CD8-positive, alpha-beta memory T cell (primary cell): Measurements from ENCODE around the gene CYP17A1. TPM values are rescaled to one million over a fixed set of nuclear protein-coding genes. Genes with fewer than 3 reads are reported as not detected.
"Not testable (repeated sequence)": the region's sequence is repeated elsewhere in the genome, so short reads cannot be mapped to it uniquely, and the experiment has no call there.

Experiments
- CTCF ChIA-PET: fragments of 350-600 bp; sonication (Branson Sonifier 250); formaldehyde crosslinking; loops from one replicate; lab custom pipeline; 2021; ENCODE audit warnings: antibody characterized with exemption; lab: Charles Lee
- POLR2A ChIA-PET: fragments of 350-600 bp; sonication (Branson Sonifier 250); formaldehyde crosslinking; loops from one replicate; lab custom pipeline; 2021; ENCODE audit warnings: antibody characterized with exemption; lab: Charles Lee
- DNase-seq, 5 donors: peaks; one replicate each; pipeline versions ENCODE4 v3.0.0 to v3.0.0-alpha.2; 2020 to 2022; ENCODE audit warnings: mixed read lengths in 1 of 5
- H3K27ac ChIP-seq: one replicate; pipeline ENCODE4 v1.7.0; 2013; ENCODE audit warnings: low read depth, mild to moderate bottlenecking, low read length, moderate library complexity
- H3K27me3 ChIP-seq: 2 replicates; pipeline ENCODE4 v1.7.0; 2013; ENCODE audit warnings: low read length, mild to moderate bottlenecking; ENCODE audit not compliant: insufficient read depth, poor library complexity, severe bottlenecking
- H3K36me3 ChIP-seq: 2 replicates; pipeline ENCODE4 v1.7.0; 2013; ENCODE audit warnings: mild to moderate bottlenecking, low read length, moderate library complexity; ENCODE audit not compliant: insufficient read depth
- H3K4me1 ChIP-seq: 2 replicates; pipeline ENCODE4 v1.7.0; 2013; ENCODE audit warnings: mild to moderate bottlenecking, low read length, moderate library complexity; ENCODE audit not compliant: insufficient read depth
- H3K4me3 ChIP-seq: 2 replicates; pipeline ENCODE4 v1.7.0; 2013; ENCODE audit warnings: mild to moderate bottlenecking, low read length
- H3K9me3 ChIP-seq: 2 replicates; pipeline ENCODE4 v1.7.0; 2013; ENCODE audit warnings: mild to moderate bottlenecking, low read length
- H3K27ac Mint-ChIP-seq, 8 donors: one replicate each; pipeline ENCODE4 v1.8.0; 2020 to 2021; ENCODE audit warnings: mixed read lengths in 8 of 8, mild to moderate bottlenecking in 6 of 8, inconsistent platforms in 3 of 8, moderate library complexity in 3 of 8
- H3K27me3 Mint-ChIP-seq, 2 donors: one replicate each; pipeline ENCODE4 v1.8.0; 2020 to 2021; ENCODE audit warnings: mixed read lengths in 2 of 2, mild to moderate bottlenecking in 1 of 2, moderate library complexity in 1 of 2
- H3K36me3 Mint-ChIP-seq, 3 donors: one replicate each; pipeline ENCODE4 v1.8.0; 2020 to 2021; ENCODE audit warnings: mixed read lengths in 3 of 3, inconsistent platforms in 1 of 3, mild to moderate bottlenecking in 1 of 3
- H3K4me1 Mint-ChIP-seq, 3 donors: one replicate each; pipeline ENCODE4 v1.8.0; 2020 to 2021; ENCODE audit warnings: mixed read lengths in 3 of 3, inconsistent platforms in 1 of 3, mild to moderate bottlenecking in 1 of 3
- H3K4me3 Mint-ChIP-seq, 7 donors: one replicate each; pipeline ENCODE4 v1.8.0; 2020 to 2021; ENCODE audit warnings: mixed read lengths in 7 of 7, mild to moderate bottlenecking in 6 of 7, moderate library complexity in 4 of 7, inconsistent platforms in 2 of 7
- H3K9me3 Mint-ChIP-seq, 5 donors: one replicate each; pipeline ENCODE4 v1.8.0; 2020 to 2022; ENCODE audit warnings: mixed read lengths in 5 of 5, mild to moderate bottlenecking in 3 of 5, moderate library complexity in 2 of 5, inconsistent platforms in 1 of 5
- polyA plus RNA-seq: library from polyadenylated mRNA; unstranded; fragments of 300-500 nt; fragmentation: Illumina TruSeq; gene quantifications from one replicate; pipeline ENCODE4 v1.2.3, GENCODE V29; 2021
- total RNA-seq, 2 experiments: library from RNA; stranded (reverse); gene quantifications; one replicate each; pipeline ENCODE4 v1.2.3, GENCODE V29; 2021

The CYP17A1 gene
- total and polyA plus RNA-seq, 3 experiments from 2014 or later, result 0.13 TPM; not detected in 2

DNA sequence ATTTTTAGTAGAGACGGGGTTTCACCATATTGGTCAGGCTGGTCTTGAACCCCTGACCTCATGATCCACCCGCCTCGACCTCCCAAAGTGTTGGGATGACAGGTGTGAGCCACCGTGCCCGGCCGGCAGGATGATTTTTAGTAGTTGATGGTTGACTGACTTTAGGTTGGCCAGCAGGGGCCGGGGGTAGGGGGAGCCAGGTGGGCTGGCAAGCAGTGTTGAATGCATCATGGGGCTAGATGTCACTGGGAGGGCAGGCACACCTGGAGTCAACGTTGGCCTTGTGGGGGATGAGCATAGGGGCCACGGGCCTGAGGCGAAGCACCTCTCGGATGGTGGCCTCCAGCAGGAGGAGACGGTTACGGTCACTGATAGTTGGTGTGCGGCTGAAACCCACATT is 5.0 kb downstream of the CYP17A1 start:
- H3K4me3 ChIP-seq, result no peak overlapping the region
- H3K36me3 Mint-ChIP-seq, result no peaks in the 10 kb centered on the region
- ChIA-PET CTCF (no interaction called here), POLR2A (no interaction called here)
- no peaks in the 10 kb centered on the region for H3K36me3 ChIP-seq
- H3K4me1 ChIP-seq, result no peaks in the 10 kb centered on the region
- H3K27me3 Mint-ChIP-seq, result peaks cover 4 to 6% of the 10 kb centered on the region in 2 donors
- H3K4me1 Mint-ChIP-seq, result no peaks in the 10 kb centered on the region
- no peaks in the 10 kb centered on the region for H3K9me3 ChIP-seq
- no peak for DNase-seq
- no peaks in the 10 kb centered on the region for H3K9me3 Mint-ChIP-seq
- H3K27ac ChIP-seq, result no peak overlapping the region
- peak overlapping the region in 1 of 8 donors; percentile 29 for H3K27ac Mint-ChIP-seq
- H3K4me3 Mint-ChIP-seq, result no peak overlapping the region
- H3K27me3 ChIP-seq, result no peaks in the 10 kb centered on the region

- Histone ChIP-seq H3K4me1 (no peaks in the 10 kb centered on the region), H3K9me3 (no peaks in the 10 kb centered on the region), H3K27ac (no peak overlapping the region), H3K36me3 (no peaks in the 10 kb centered on the region), H3K27me3 (no peaks in the 10 kb centered on the region), H3K4me3 (no peak overlapping the region)
- no peak for DNase-seq
- Mint-ChIP-seq H3K4me3 (no peak overlapping the region), H3K27me3 (peaks cover 5 to 6% of the 10 kb centered on the region in 2 donors), H3K36me3 (no peaks in the 10 kb centered on the region), H3K9me3 (no peaks in the 10 kb centered on the region), H3K4me1 (no peaks in the 10 kb centered on the region), H3K27ac (no peak overlapping the region)
- POLR2A ChIA-PET, result no interaction called here
- CTCF ChIA-PET, result no interaction called here
These were observed 5.7 kb downstream of the CYP17A1 start for GRCh38 chr10:102831322-102832071.

DNA sequence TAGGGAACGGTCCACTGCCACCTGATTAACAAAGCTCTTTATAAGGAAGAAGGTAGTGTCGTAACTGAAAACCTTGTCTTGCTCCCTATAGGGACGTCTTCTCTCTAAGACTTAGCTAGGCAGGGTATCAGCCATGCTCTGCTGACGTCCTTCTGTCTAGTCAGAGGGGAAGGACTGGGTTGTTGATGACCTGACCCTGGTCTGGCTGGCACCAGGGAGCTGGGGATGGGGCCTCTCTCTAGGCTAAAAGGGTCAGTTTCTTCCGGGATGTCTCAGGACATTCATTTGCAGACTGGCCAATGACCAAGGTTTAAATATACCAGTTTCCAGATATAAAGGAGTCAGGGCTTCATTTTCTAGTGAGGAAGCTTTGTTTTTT is 9.6 kb downstream of the CYP17A1 start:
- POLR2A ChIA-PET, result no interaction called here

DNA sequence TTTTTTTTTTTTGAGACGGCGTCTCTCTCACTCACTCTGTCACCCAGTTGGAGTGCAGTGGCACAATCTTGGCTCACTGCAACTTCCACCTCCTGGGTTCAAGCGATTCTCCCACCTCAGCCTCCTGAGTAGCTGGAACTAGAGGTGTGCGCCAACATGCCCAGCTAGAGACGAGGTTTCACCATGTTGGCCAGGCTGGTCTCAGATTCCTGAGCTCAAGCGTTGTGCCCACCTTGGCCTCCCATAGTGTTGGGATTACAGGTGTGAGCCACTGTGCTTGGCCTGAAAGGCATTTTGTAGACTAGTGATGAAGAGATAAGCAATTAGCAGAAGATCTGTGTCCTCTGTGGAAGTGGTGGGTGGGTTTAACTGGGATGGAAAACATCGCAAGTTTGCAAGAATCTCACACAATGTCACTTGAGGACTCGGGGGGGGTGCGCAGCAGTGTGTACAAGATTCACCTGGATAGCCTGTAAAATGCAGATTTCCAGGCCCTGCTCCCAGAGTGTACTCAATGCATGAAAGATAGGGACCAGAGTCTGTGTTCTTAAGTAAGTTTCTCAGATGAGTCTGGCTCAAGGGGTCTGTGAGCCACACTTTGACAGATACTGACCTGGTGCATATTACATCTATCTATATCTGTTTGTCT is 10.9 kb downstream of the CYP17A1 start:
- Histone ChIP-seq H3K27ac (no peak overlapping the region), H3K4me3 (no peak overlapping the region), H3K27me3 (no peaks in the 10 kb centered on the region), H3K4me1 (no peaks in the 10 kb centered on the region), H3K9me3 (no peaks in the 10 kb centered on the region), H3K36me3 (no peaks in the 10 kb centered on the region)
- Mint-ChIP-seq H3K27me3 (peaks cover 4 to 6% of the 10 kb centered on the region in 2 donors), H3K4me1 (no peaks in the 10 kb centered on the region), H3K36me3 (no peaks in the 10 kb centered on the region), H3K27ac (no peak overlapping the region), H3K4me3 (no peak overlapping the region), H3K9me3 (no peaks in the 10 kb centered on the region)
- DNase-seq, result no peak
- ChIA-PET CTCF (interaction anchor here (0.6 kb wide), 1 partner anchor 17 kb away, joined by 3 read pairs; no protein-coding TSS in a partner anchor), POLR2A (no interaction called here)

More for the DNA sequence above, 9.6 kb downstream of the CYP17A1 start:
- no peak overlapping the region for H3K4me3 ChIP-seq
- Mint-ChIP-seq H3K36me3 (no peaks in the 10 kb centered on the region), H3K9me3 (no peaks in the 10 kb centered on the region), H3K27ac (no peak overlapping the region), H3K4me3 (no peak overlapping the region), H3K27me3 (peaks cover 4 to 6% of the 10 kb centered on the region in 2 donors), H3K4me1 (no peaks in the 10 kb centered on the region)
- H3K27ac ChIP-seq, result no peak overlapping the region
- H3K27me3 ChIP-seq, result no peaks in the 10 kb centered on the region
- no peaks in the 10 kb centered on the region for H3K36me3 ChIP-seq
- H3K4me1 ChIP-seq, result no peaks in the 10 kb centered on the region
- CTCF ChIA-PET, result no interaction called here
- no peak for DNase-seq
- H3K9me3 ChIP-seq, result no peaks in the 10 kb centered on the region

DNA sequence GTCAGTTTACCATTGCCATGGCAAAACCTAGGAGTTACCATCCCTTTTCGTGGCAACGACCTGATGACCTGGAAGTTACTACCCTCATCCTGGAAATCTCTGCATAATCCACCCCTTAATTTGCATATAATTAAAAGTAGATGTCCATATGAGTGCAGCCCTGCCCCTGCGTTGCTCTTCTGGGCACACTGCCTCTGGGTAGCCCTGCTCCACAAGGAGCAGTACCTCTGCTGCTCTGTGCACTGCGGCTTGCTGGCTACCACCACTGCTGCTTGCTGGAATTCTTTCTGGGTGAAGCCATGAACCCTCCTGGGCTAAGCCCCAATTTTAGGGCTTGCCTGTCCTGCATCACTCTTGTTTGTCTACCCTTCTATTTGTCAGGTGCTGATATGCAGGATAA is 12.5 kb downstream of the CYP17A1 start:
- H3K27me3 ChIP-seq, result no peaks in the 10 kb centered on the region
- no peak overlapping the region for H3K4me3 Mint-ChIP-seq
- no peak overlapping the region for H3K4me3 ChIP-seq
- H3K27me3 Mint-ChIP-seq, result peaks cover 2 to 4% of the 10 kb centered on the region in 2 donors
- ChIA-PET POLR2A (no interaction called here), CTCF (no interaction called here)
- H3K4me1 ChIP-seq, result no peaks in the 10 kb centered on the region
- H3K27ac ChIP-seq, result no peak overlapping the region
- no peaks in the 10 kb centered on the region for H3K9me3 Mint-ChIP-seq
- H3K36me3 Mint-ChIP-seq, result no peaks in the 10 kb centered on the region
- DNase-seq, result no peak
- no peaks in the 10 kb centered on the region for H3K4me1 Mint-ChIP-seq
- no peaks in the 10 kb centered on the region for H3K36me3 ChIP-seq
- no peaks in the 10 kb centered on the region for H3K9me3 ChIP-seq
- H3K27ac Mint-ChIP-seq, result no peak overlapping the region

DNA sequence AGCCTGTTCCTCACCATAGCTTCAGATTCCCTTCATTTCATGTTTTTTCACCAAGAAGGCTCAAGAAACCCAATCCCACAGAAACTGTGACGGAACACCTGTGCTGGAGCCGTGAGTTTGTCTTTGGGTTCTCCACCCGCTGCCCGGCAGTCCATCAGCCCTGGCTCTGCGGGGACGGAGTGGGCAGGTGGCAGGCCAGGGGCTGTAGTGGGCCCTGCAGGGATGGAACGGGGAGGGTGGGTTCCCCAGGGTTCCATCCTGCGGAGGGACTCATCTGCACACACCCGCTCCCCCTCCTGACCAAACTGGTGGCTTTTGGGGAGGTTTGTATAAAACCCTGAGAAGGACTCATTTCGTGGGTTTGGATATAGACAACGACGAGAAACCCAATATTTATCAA is 15.0 kb downstream of the CYP17A1 start:
- no peak for DNase-seq
- POLR2A ChIA-PET, result no interaction called here
- H3K4me1 Mint-ChIP-seq, result no peaks in the 10 kb centered on the region
- no peaks in the 10 kb centered on the region for H3K27me3 ChIP-seq
- H3K36me3 ChIP-seq, result no peaks in the 10 kb centered on the region
- peak overlapping the region in 1 of 8 donors; percentile 43 for H3K27ac Mint-ChIP-seq
- H3K9me3 ChIP-seq, result no peaks in the 10 kb centered on the region
- H3K9me3 Mint-ChIP-seq, result no peaks in the 10 kb centered on the region
- CTCF ChIA-PET, result interaction anchor here (2.2 kb wide), 1 partner anchor 13 kb away, joined by 6 read pairs; no protein-coding TSS in a partner anchor
- H3K36me3 Mint-ChIP-seq, result no peaks in the 10 kb centered on the region
- no peaks in the 10 kb centered on the region for H3K4me1 ChIP-seq
- H3K27me3 Mint-ChIP-seq, result peaks cover 0 to 4% of the 10 kb centered on the region in 2 donors
- H3K27ac ChIP-seq, result no peak overlapping the region
- no peak overlapping the region for H3K4me3 Mint-ChIP-seq
- H3K4me3 ChIP-seq, result no peak overlapping the region

- H3K4me1 ChIP-seq, H3K27me3 ChIP-seq, DNase-seq, POLR2A ChIA-PET, H3K27ac ChIP-seq, H3K9me3 ChIP-seq, H3K4me3 ChIP-seq, H3K27me3 Mint-ChIP-seq, H3K36me3 ChIP-seq, H3K9me3 Mint-ChIP-seq, H3K4me3 Mint-ChIP-seq, H3K4me1 Mint-ChIP-seq: not testable (repeated sequence)
- Mint-ChIP-seq H3K27ac (peak overlapping the region in 1 of 8 donors; percentile 29), H3K36me3 (peaks cover 0 to 11% (median 4%) of the 10 kb centered on the region in 3 donors)
- CTCF ChIA-PET, result interaction anchor here (2.2 kb wide), 1 partner anchor 15 kb away, joined by 6 read pairs; no protein-coding TSS in a partner anchor
These were observed 17.2 kb downstream of the CYP17A1 start for GRCh38 chr10:102820008-102820407.

DNA sequence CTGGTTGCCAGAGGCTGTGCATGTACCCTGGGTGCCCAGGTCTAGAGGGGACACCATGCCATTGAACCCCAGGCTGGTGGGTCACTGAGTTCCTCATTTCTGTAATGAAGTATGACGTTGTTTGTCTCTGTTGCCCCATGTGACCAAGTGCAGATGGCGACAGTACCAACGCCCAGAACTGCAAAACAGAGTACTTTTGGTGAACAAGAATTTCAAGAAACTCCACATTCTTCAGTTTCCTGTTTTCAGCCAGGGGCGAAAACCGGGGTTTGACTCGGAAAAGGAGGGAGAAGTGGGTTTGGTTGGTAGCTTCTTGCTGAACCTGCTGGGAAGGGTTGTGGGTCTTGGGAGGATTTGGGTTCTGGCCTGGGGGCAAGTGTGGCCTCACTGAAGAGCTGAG is 18.2 kb downstream of the CYP17A1 start:
- Histone ChIP-seq H3K4me1 (no peaks in the 10 kb centered on the region), H3K36me3 (no peaks in the 10 kb centered on the region), H3K9me3 (no peaks in the 10 kb centered on the region), H3K27me3 (no peaks in the 10 kb centered on the region), H3K27ac (no peak overlapping the region), H3K4me3 (no peak overlapping the region)
- H3K4me3 Mint-ChIP-seq, result no peak overlapping the region
- ChIA-PET CTCF (no interaction called here), POLR2A (no interaction called here)
- no peak overlapping the region for H3K27ac Mint-ChIP-seq
- no peaks in the 10 kb centered on the region for H3K27me3 Mint-ChIP-seq
- peaks cover 0 to 20% (median 4%) of the 10 kb centered on the region in 3 donors for H3K36me3 Mint-ChIP-seq
- no peak for DNase-seq
- no peaks in the 10 kb centered on the region for H3K9me3 Mint-ChIP-seq
- no peaks in the 10 kb centered on the region for H3K4me1 Mint-ChIP-seq
